GM23248 (cell line): ENCODE results near the gene ORAI2. TPM values are rescaled to one million over a fixed set of nuclear protein-coding genes. Genes with fewer than 3 reads are reported as not detected.

Source experiments
- microRNA-seq: library from miRNA; unstranded; fragments of <30 nt; microRNA quantifications from one replicate; pipeline ENCODE4, GENCODE V29; 2016; ENCODE audit warnings: borderline number of aligned reads
- polyA plus RNA-seq: library from polyadenylated mRNA; unstranded; fragments of >200 nt; fragmentation: Nextera tagmentation; extraction: Ambion mirVana; gene quantifications from 2 replicates; pipeline ENCODE4 v1.2.1, GENCODE V29; 2016
- small RNA-seq: library from RNA; depleted of rRNA; stranded (forward); fragments of <200 nt; gene quantifications from one replicate; pipeline ENCODE3, GENCODE V24; 2014; ENCODE audit warnings: low read depth, low replicate concordance
- total RNA-seq: library from RNA; depleted of rRNA; stranded (reverse); fragments of >200 nt; shearing (Covaris generic); gene quantifications from 2 replicates; pipeline ENCODE4 v1.2.3, GENCODE V29; 2014; rRNA removed

Gene ORAI2
- total and polyA plus RNA-seq, 2 experiments from 2014 or later = 30.3 to 42.2 TPM

Small RNA genes within 50 kb of the gene (microRNA-seq; reads per million reads assigned to microRNA genes)
- gene MIR4467 (4.6 reads per million), gene MIR5090 (not detected), gene MIR548O (not detected)

Small RNA genes within 50 kb of the gene (small RNA-seq; reads per million reads assigned to genes)
- not detected for gene MIR548O

Other genes with a start within 250 kb of the ORAI2 start
- 0.86 and 7.1 TPM in 2 replicates for gene SH2B2, start 146.7 kb upstream of the ORAI2 start, total RNA-seq
- gene SH2B2, start 146.7 kb upstream of the ORAI2 start, polyA plus RNA-seq = 0.80 and 1.1 TPM in 2 replicates
- gene SPDYE6, start 77.1 kb upstream of the ORAI2 start, total RNA-seq = not detected in 2 replicates
- gene SPDYE6, start 77.1 kb upstream of the ORAI2 start, polyA plus RNA-seq = 0.19 TPM in 1 of 2 replicates, not detected in the other
- gene PRKRIP1, start 37.2 kb upstream of the ORAI2 start, total RNA-seq = 14.8 and 17.3 TPM in 2 replicates
- 19.1 and 20.3 TPM in 2 replicates for gene PRKRIP1, start 37.2 kb upstream of the ORAI2 start, polyA plus RNA-seq
- 16.3 and 17.8 TPM in 2 replicates for gene ALKBH4, start 31.3 kb downstream of the ORAI2 start, total RNA-seq
- 11.8 and 13.9 TPM in 2 replicates for gene ALKBH4, start 31.3 kb downstream of the ORAI2 start, polyA plus RNA-seq
- gene LRWD1, start 31.4 kb downstream of the ORAI2 start, total RNA-seq = 18.3 and 21.8 TPM in 2 replicates
- 15.3 and 16.2 TPM in 2 replicates for gene LRWD1, start 31.4 kb downstream of the ORAI2 start, polyA plus RNA-seq
- 11.3 and 15.5 TPM in 2 replicates for gene POLR2J, start 45.3 kb downstream of the ORAI2 start, total RNA-seq
- gene POLR2J, start 45.3 kb downstream of the ORAI2 start, polyA plus RNA-seq = 75.4 and 77.7 TPM in 2 replicates
- 0.13 and 1.1 TPM in 2 replicates for gene RASA4B, start 84.2 kb downstream of the ORAI2 start, total RNA-seq
- 0.72 and 1.0 TPM in 2 replicates for gene RASA4B, start 84.2 kb downstream of the ORAI2 start, polyA plus RNA-seq
- gene UPK3BL2, start 110.1 kb downstream of the ORAI2 start, total RNA-seq = 1.6 TPM in 1 of 2 replicates, not detected in the other
- 0.39 and 0.83 TPM in 2 replicates for gene UPK3BL2, start 110.1 kb downstream of the ORAI2 start, polyA plus RNA-seq
- not detected in 2 replicates for gene SPDYE2, start 117.7 kb downstream of the ORAI2 start, total RNA-seq
- gene SPDYE2, start 117.7 kb downstream of the ORAI2 start, polyA plus RNA-seq = 0.20 and 0.59 TPM in 2 replicates
- gene POLR2J3, start 139.0 kb downstream of the ORAI2 start, total RNA-seq = 2.9 and 6.3 TPM in 2 replicates
- 61.2 and 69.8 TPM in 2 replicates for gene POLR2J3, start 139.0 kb downstream of the ORAI2 start, polyA plus RNA-seq
- gene RASA4, start 183.2 kb downstream of the ORAI2 start, total RNA-seq = 1.7 and 8.9 TPM in 2 replicates
- gene RASA4, start 183.2 kb downstream of the ORAI2 start, polyA plus RNA-seq = 1.2 and 2.3 TPM in 2 replicates
- gene UPK3BL1, start 209.2 kb downstream of the ORAI2 start, total RNA-seq = 10.8 and 13.3 TPM in 2 replicates
- 7.8 and 9.5 TPM in 2 replicates for gene UPK3BL1, start 209.2 kb downstream of the ORAI2 start, polyA plus RNA-seq
- not detected in 2 replicates for gene SPDYE2B, start 216.7 kb downstream of the ORAI2 start, total RNA-seq
- gene SPDYE2B, start 216.7 kb downstream of the ORAI2 start, polyA plus RNA-seq = 0.20 TPM in 1 of 2 replicates, not detected in the other
- gene POLR2J2, start 238.1 kb downstream of the ORAI2 start, total RNA-seq = 0.43 and 0.51 TPM in 2 replicates
- gene POLR2J2, start 238.1 kb downstream of the ORAI2 start, polyA plus RNA-seq = 1.1 and 2.0 TPM in 2 replicates